Brain microvascular endothelial cell (primary cell): ENCODE measurements around the gene LMO1.

Experiments used
- DNase-seq: peaks from one replicate; pipeline ENCODE4 v3.0.0-alpha.2; 2020
- H3K27ac ChIP-seq: fragments of 250-450 bp; sonication (Bioruptor Pico); 2 replicates; pipeline ENCODE4 v1.5.1; 2020; ENCODE audit warnings: mild to moderate bottlenecking, moderate library complexity
- H3K27me3 ChIP-seq: fragments of 250-450 bp; sonication (Bioruptor Pico); replicated peaks from 2 replicates; pipeline ENCODE4 v1.5.1; 2020; ENCODE audit warnings: mild to moderate bottlenecking
- H3K36me3 ChIP-seq: fragments of 250-450 bp; sonication (Bioruptor Pico); replicated peaks from 2 replicates; pipeline ENCODE4 v1.5.1; 2020; ENCODE audit warnings: mild to moderate bottlenecking
- H3K4me3 ChIP-seq: 2 replicates; pipeline ENCODE4 v1.5.1; 2011; ENCODE audit warnings: low read depth, mild to moderate bottlenecking, control low read depth, low read length, moderate library complexity
- CTCF ChIP-seq: IDR thresholded peaks from 2 replicates; pipeline ENCODE4 v1.5.1; 2011; ENCODE audit warnings: low read depth, mild to moderate bottlenecking, moderate library complexity, low read length, control low read depth, inconsistent platforms; ENCODE audit errors: missing control alignments
- in situ Hi-C: cut with HindIII; loops from 2 replicates; pipeline ENCODE4 v1.10.0; 2017; ENCODE audit warnings: low sequenced_read_pairs, low pct_ligation_motif_present

LMO1 gene

GRCh38 chr11:8287297-8287696 is 23.6 kb upstream of the LMO1 start:
- Histone ChIP-seq H3K27me3 (peaks cover 7% of the 10 kb centered on the region), H3K36me3 (no peaks in the 10 kb centered on the region)
- in situ Hi-C loops = no loop called here

GRCh38 chr11:8286886-8287285 is 23.2 kb upstream of the LMO1 start:
- no peak overlapping the region for H3K4me3 ChIP-seq
- in situ Hi-C loops = no loop called here

More at GRCh38 chr11:8287297-8287696, 23.6 kb upstream of the LMO1 start:
- TF ChIP-seq CTCF = no peak
- no peak for DNase-seq
- H3K27ac ChIP-seq = no peak overlapping the region
- no peak overlapping the region for H3K4me3 ChIP-seq

GRCh38 chr11:8285796-8286195 is 22.1 kb upstream of the LMO1 start:
- H3K27me3 ChIP-seq = peaks cover 7% of the 10 kb centered on the region
- no peak for DNase-seq
- in situ Hi-C loops = no loop called here
- H3K27ac ChIP-seq = no peak overlapping the region
- no peaks in the 10 kb centered on the region for H3K36me3 ChIP-seq
- H3K4me3 ChIP-seq = no peak overlapping the region
- no peak for TF ChIP-seq CTCF

More at GRCh38 chr11:8286886-8287285, 23.2 kb upstream of the LMO1 start:
- Histone ChIP-seq H3K36me3 (no peaks in the 10 kb centered on the region), H3K27ac (no peak overlapping the region), H3K27me3 (peaks cover 7% of the 10 kb centered on the region)
- DNase-seq = no peak
- no peak for TF ChIP-seq CTCF

- H3K36me3 ChIP-seq = no peaks in the 10 kb centered on the region
- H3K27me3 ChIP-seq = peaks cover 7% of the 10 kb centered on the region
- H3K4me3 ChIP-seq = no peak overlapping the region
- no peak overlapping the region for H3K27ac ChIP-seq
- TF ChIP-seq CTCF = no peak
- in situ Hi-C loops = no loop called here
- no peak for DNase-seq
Observed at GRCh38 chr11:8285228-8285627, 21.6 kb upstream of the LMO1 start.

- in situ Hi-C loops = no loop called here
- peaks cover 7% of the 10 kb centered on the region for H3K27me3 ChIP-seq
- no peak overlapping the region for H3K27ac ChIP-seq
- no peak for TF ChIP-seq CTCF
- DNase-seq = no peak
- peak overlapping the region; percentile 15 for H3K4me3 ChIP-seq
- H3K36me3 ChIP-seq = no peaks in the 10 kb centered on the region
Observed at GRCh38 chr11:8283465-8284230, 20.0 kb upstream of the LMO1 start.

GRCh38 chr11:8283100-8283464 is 19.4 kb upstream of the LMO1 start:
- DNase-seq = no peak
- in situ Hi-C loops = no loop called here
- H3K27me3 ChIP-seq = peaks cover 7% of the 10 kb centered on the region
- no peak overlapping the region for H3K27ac ChIP-seq
- no peak overlapping the region for H3K4me3 ChIP-seq
- no peak for TF ChIP-seq CTCF
- no peaks in the 10 kb centered on the region for H3K36me3 ChIP-seq
